ENCODE data around the gene CCR6. TPM values are rescaled to one million over a fixed set of nuclear protein-coding genes. Genes with fewer than 3 reads are reported as not detected.

Gene CCR6
- total and polyA plus RNA-seq, 10 of the 15 experiments (the other 5 are each of a cell fraction or from before 2014, with no cell fraction given), result 2.2 to 7.6 (median 6.7) TPM

DNA sequence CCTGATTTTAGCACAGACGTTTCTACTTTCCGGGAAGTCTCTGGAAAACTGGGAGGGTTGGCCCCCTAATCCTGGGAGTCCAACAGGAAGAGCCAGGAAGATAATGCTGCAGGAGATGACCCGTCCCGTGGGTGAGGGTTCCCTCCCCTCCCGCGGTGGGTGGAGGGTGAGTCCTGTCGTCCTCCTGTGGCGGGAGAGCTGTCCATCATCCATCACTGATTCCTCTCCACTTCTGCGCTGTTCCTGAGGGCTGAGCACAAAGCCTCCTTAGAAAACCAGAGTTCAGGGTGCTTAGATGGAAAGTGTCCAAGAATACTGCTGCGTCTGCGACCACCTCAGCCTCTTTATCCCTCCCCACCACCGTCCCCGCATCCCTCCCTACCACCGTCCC is 6.1 kb upstream of the CCR6 start (continued):
- no peak for TF ChIP-seq SMAD1 (IDR thresholded peaks at IDR 0.05; ENCODE audit: low read depth, partially characterized antibody)
- no peak for TF ChIP-seq BHLHE40 (IDR thresholded peaks at IDR 0.05; ENCODE audit: borderline replicate concordance in 1 of 2, low read depth in 2 of 2, low read length in 1 of 2)

DNA sequence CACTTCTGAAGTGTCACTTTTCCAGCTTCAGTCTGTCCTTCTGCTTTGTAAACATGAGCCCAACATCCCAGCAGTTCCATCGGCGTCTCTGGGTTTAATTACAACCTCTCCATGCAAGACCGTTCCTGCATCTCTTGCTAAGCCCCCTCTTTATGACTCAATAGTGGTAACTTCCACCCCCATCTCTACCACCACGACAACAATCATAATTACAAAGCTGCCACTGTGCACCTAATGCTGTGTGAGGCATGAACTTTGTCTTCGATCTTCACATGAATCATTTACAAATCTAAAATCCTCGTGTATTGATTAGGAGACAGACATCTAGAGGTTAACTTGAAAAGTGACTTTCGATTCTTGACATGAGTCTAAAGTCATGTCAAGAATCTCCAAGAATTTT is 4.9 kb upstream of the CCR6 start:
- ChIA-PET RAD21 (ENCODE audit: unreplicated experiment) (interaction anchor here (0.7 to 8.3 kb wide), 3 partner anchors 12 to 164 kb away, joined by 3 to 231 read pairs (median 3); no protein-coding TSS in a partner anchor), CTCF (interaction anchor here (0.9 to 8.1 kb wide), 7 partner anchors 23 to 129 kb away, joined by 3 to 129 read pairs (median 5); partner anchors contain the start of gene CEP43), SMC1A (ENCODE audit: uncharacterized antibody, unreplicated experiment) (interaction anchor here (0.6 to 21.7 kb wide), 12 partner anchors 11 to 163 kb away, joined by 3 to 542 read pairs (median 5); no protein-coding TSS in a partner anchor), POLR2A (interaction anchor here (1.3 to 14.7 kb wide), 3 partner anchors 11 to 26 kb away, joined by 3 to 279 read pairs (median 38); no protein-coding TSS in a partner anchor)
- Histone ChIP-seq H3K79me2 (ENCODE audit: control insufficient read depth, insufficient read depth, low read length) (no peaks in the 10 kb centered on the region; the same call in 1 of the 2 replicates), H3K4me1 (ENCODE audit: control insufficient read depth, insufficient read depth, low read length) (peaks cover 74% of the 10 kb centered on the region), H2AFZ (ENCODE audit: control insufficient read depth, low read depth, low read length) (no peak overlapping the region; the same call in 1 of the 2 replicates), H3K4me3 (no peak overlapping the region), H3K27ac (ENCODE audit: control insufficient read depth, insufficient read depth) (no peak overlapping the region), H3K9ac (ENCODE audit: control insufficient read depth, insufficient read depth, low read length) (no peak overlapping the region), H3K9me3 (replicated peaks; ENCODE audit: control insufficient read depth, insufficient read depth, low read length) (no peaks in the 10 kb centered on the region; the same call in 2 of the 3 replicates), H3K27me3 (replicated peaks in 1 of 2; ENCODE audit: control insufficient read depth in 2 of 2, insufficient read depth in 2 of 2, low read length in 1 of 2) (no peaks in the 10 kb centered on the region), H3K36me3 (ENCODE audit: control insufficient read depth in 2 of 2, insufficient read depth in 2 of 2, low read length in 1 of 2) (no peaks in the 10 kb centered on the region), H4K20me1 (ENCODE audit: control insufficient read depth, insufficient read depth) (no peaks in the 10 kb centered on the region), H3K4me2 (ENCODE audit: control insufficient read depth, insufficient read depth) (peak overlapping the region; percentile 82)
- in situ Hi-C loops (cut with MboI), result no loop called here
- intact Hi-C loops (cut with micrococcal nuclease; ENCODE audit: unreplicated experiment), result no loop called here
- no TSS peak for BruUV-seq (replicated peaks)
- ATAC-seq, result no peak
- TF ChIP-seq CBX5 (IDR thresholded peaks at IDR 0.05; ENCODE audit: low read depth) (no peak), TARDBP (IDR thresholded peaks at IDR 0.05; ENCODE audit: borderline replicate concordance) (no peak), LARP7 (IDR thresholded peaks at IDR 0.05) (no peak), CREM (IDR thresholded peaks at IDR 0.05; ENCODE audit: low read depth) (no peak), ATF2 (IDR thresholded peaks at IDR 0.05; ENCODE audit: low read length) (0 out of 2 replicates have a peak, but pooled peaks have one; percentile 24), NRF1 (conservative IDR thresholded peaks at IDR 0.05; ENCODE audit: low read depth, low read length) (no peak), ZNF687 (IDR thresholded peaks at IDR 0.05) (peak; percentile 60; the same call in 1 of the 2 replicates), JUNB (IDR thresholded peaks at IDR 0.05) (no peak), ZBED1 (IDR thresholded peaks at IDR 0.05; ENCODE audit: borderline replicate concordance) (no peak), SIX5 (IDR thresholded peaks at IDR 0.05; ENCODE audit: low read depth, low read length, severe bottlenecking) (no peak)
- TF ChIP-seq, protein P1, sequence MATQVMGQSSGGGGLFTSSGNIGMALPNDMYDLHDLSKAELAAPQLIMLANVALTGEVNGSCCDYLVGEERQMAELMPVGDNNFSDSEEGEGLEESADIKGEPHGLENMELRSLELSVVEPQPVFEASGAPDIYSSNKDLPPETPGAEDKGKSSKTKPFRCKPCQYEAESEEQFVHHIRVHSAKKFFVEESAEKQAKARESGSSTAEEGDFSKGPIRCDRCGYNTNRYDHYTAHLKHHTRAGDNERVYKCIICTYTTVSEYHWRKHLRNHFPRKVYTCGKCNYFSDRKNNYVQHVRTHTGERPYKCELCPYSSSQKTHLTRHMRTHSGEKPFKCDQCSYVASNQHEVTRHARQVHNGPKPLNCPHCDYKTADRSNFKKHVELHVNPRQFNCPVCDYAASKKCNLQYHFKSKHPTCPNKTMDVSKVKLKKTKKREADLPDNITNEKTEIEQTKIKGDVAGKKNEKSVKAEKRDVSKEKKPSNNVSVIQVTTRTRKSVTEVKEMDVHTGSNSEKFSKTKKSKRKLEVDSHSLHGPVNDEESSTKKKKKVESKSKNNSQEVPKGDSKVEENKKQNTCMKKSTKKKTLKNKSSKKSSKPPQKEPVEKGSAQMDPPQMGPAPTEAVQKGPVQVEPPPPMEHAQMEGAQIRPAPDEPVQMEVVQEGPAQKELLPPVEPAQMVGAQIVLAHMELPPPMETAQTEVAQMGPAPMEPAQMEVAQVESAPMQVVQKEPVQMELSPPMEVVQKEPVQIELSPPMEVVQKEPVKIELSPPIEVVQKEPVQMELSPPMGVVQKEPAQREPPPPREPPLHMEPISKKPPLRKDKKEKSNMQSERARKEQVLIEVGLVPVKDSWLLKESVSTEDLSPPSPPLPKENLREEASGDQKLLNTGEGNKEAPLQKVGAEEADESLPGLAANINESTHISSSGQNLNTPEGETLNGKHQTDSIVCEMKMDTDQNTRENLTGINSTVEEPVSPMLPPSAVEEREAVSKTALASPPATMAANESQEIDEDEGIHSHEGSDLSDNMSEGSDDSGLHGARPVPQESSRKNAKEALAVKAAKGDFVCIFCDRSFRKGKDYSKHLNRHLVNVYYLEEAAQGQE (IDR thresholded peaks at IDR 0.05; ENCODE audit: low read depth, low read length), result no peak
- 44% methylated on average over 7 of the region's 7 CpGs for WGBS (ENCODE audit: insufficient coverage, insufficient replicate concordance, low lambda C conversion rate, missing lambda C conversion rate)
- FAIRE-seq, result no peak
- DNase-seq (ENCODE audit: low read depth, low spot score), result no peak

Data from GM12878 (cell line).